ENCODE measurements around the gene GSG1. TPM values are rescaled to one million over a fixed set of nuclear protein-coding genes. Genes with fewer than 3 reads are reported as not detected.

GSG1 gene
- total and polyA plus RNA-seq, 2 experiments from 2014 or later: 0.86 to 2.0 TPM

GRCh38 chr12:13149411-13149810 is 45.9 kb upstream of the GSG1 start:
- Histone ChIP-seq H3K4me2 (ENCODE audit: unreplicated experiment) (no peak overlapping the region), H2AFZ (no peak overlapping the region), H4K20me1 (ENCODE audit: insufficient read depth) (no peaks in the 10 kb centered on the region), H3K36me3 (ENCODE audit: low read depth) (no peaks in the 10 kb centered on the region), H3K9me2 (ENCODE audit: insufficient read depth) (no peaks in the 10 kb centered on the region), H3K9ac (no peak overlapping the region), H3K27ac (no peak overlapping the region), H3K27me3 (replicated peaks; ENCODE audit: insufficient read depth) (no peaks in the 10 kb centered on the region), H3K9me3 (ENCODE audit: low read depth) (no peaks in the 10 kb centered on the region), H3K4me3 (no peak overlapping the region), H3K79me2 (ENCODE audit: insufficient read depth) (no peaks in the 10 kb centered on the region), H3K4me1 (ENCODE audit: insufficient read depth) (peaks cover 29% of the 10 kb centered on the region), H3F3A (ENCODE audit: insufficient read depth) (peaks cover 17% of the 10 kb centered on the region)
- DNase-seq: no peak
- WGBS, 2 experiments (ENCODE audit: low coverage in 1 of 2, low lambda C conversion rate in 2 of 2, missing lambda C conversion rate in 2 of 2): 43 to 44% methylated on average over 4 of the region's 4 CpGs
- in situ Hi-C loops (cut with MboI): no loop called here
- TF ChIP-seq EZH2phosphoT487 (IDR thresholded peaks at IDR 0.05; ENCODE audit: insufficient read depth, low read depth) (no peak), EZH2 (IDR thresholded peaks at IDR 0.05; ENCODE audit: insufficient read depth, poor library complexity, severe bottlenecking) (no peak)

DNA sequence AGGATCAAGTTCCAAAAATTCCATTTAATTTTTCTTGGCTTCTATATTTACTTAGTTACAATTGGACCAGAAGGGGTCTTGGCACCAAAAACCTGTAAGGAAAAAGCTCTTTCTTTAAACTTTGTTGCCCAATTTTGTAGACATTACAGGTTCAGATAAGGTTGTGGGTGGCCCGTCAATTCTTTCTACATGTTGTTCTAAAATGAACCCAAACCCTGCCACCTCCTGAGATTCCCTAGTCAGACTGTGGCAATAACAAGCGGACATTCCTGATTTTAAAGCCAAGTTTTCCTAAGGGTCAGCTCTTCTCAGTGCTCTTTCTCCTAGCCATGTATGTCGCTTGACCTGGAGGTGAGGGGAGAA is 45.0 kb upstream of the GSG1 start:
- H3K4me3 ChIP-seq: no peak overlapping the region
- H3K36me3 ChIP-seq (ENCODE audit: low read depth): no peaks in the 10 kb centered on the region
- no peaks in the 10 kb centered on the region for H3K79me2 ChIP-seq (ENCODE audit: insufficient read depth)
- H2AFZ ChIP-seq: peak overlapping the region; percentile 64; the same call in 1 of the 2 replicates
- no peaks in the 10 kb centered on the region for H3K9me2 ChIP-seq (ENCODE audit: insufficient read depth)
- H3K9ac ChIP-seq: no peak overlapping the region
- H3K27me3 ChIP-seq (replicated peaks; ENCODE audit: insufficient read depth): no peaks in the 10 kb centered on the region
- H3K4me2 ChIP-seq (ENCODE audit: unreplicated experiment): no peak overlapping the region
- H3F3A ChIP-seq (ENCODE audit: insufficient read depth): peaks cover 8% of the 10 kb centered on the region
- H3K4me1 ChIP-seq (ENCODE audit: insufficient read depth): peaks cover 20% of the 10 kb centered on the region
- DNase-seq: no peak
- H3K27ac ChIP-seq: no peak overlapping the region
- 42 to 63% methylated on average over 3 of the region's 3 CpGs for WGBS, 2 experiments (ENCODE audit: low coverage in 1 of 2, low lambda C conversion rate in 2 of 2, missing lambda C conversion rate in 2 of 2)
- in situ Hi-C loops (cut with MboI): no loop called here
- no peaks in the 10 kb centered on the region for H3K9me3 ChIP-seq (ENCODE audit: low read depth)
- TF ChIP-seq EZH2phosphoT487 (IDR thresholded peaks at IDR 0.05; ENCODE audit: insufficient read depth, low read depth) (no peak), EZH2 (IDR thresholded peaks at IDR 0.05; ENCODE audit: insufficient read depth, poor library complexity, severe bottlenecking) (no peak)
- no peaks in the 10 kb centered on the region for H4K20me1 ChIP-seq (ENCODE audit: insufficient read depth)

DNA sequence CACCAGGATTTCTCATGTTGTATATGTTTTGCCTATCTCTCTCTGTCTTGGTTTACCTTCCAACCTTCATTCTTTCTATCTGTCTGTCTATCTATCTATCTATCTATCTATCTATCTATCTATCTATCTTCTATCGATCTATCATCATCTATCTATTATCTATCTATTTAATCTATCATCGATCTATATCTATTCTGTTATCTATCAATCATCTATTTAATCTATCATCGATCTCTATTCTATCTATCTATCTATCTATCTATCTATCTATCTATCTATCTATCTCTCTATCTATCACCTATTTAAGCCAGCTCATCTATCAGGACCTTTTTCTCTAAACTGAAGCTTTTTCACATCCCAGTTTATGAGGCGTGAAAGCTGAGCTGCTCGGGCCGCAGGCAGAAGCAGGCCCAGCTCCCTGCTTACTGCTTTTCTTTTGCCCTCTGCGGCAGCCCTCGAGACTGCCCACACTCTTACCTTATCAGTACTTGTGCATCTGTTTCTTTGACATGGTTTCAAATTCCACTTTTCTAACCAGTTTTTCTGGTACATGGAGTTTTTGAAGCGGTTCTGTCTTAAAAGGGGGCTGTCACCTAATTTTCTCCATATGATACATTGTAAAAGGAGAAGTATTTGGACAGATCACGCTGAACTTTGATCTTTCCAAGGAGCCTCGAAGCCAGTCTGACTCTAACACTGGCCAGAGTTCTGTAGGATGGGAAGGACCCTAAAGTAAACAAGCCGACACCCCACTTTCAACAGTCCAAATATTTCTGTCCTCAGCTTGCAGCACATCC is 44.4 kb upstream of the GSG1 start:
- in situ Hi-C loops (cut with MboI): no loop called here
- no peak overlapping the region for H3K4me2 ChIP-seq (ENCODE audit: unreplicated experiment)
- H3K9me2 ChIP-seq (ENCODE audit: insufficient read depth): no peaks in the 10 kb centered on the region
- no peak overlapping the region for H3K27ac ChIP-seq
- 47 to 52% methylated on average over 12 of the region's 12 CpGs for WGBS, 2 experiments (ENCODE audit: low coverage in 1 of 2, low lambda C conversion rate in 2 of 2, missing lambda C conversion rate in 2 of 2)
- H3K4me3 ChIP-seq: no peak overlapping the region
- no peak for TF ChIP-seq EZH2phosphoT487 (IDR thresholded peaks at IDR 0.05; ENCODE audit: insufficient read depth, low read depth)
- no peak for TF ChIP-seq EZH2 (IDR thresholded peaks at IDR 0.05; ENCODE audit: insufficient read depth, poor library complexity, severe bottlenecking)
- H3K79me2 ChIP-seq (ENCODE audit: insufficient read depth): no peaks in the 10 kb centered on the region
- H3K9ac ChIP-seq: 0 out of 2 replicates have a peak overlapping the region, but pooled peaks have one; percentile 5
- no peaks in the 10 kb centered on the region for H3K36me3 ChIP-seq (ENCODE audit: low read depth)
- H3F3A ChIP-seq (ENCODE audit: insufficient read depth): peaks cover 5% of the 10 kb centered on the region; the same call in 1 of the 2 replicates
- H3K4me1 ChIP-seq (ENCODE audit: insufficient read depth): peaks cover 18% of the 10 kb centered on the region
- H3K27me3 ChIP-seq (replicated peaks; ENCODE audit: insufficient read depth): no peaks in the 10 kb centered on the region
- H2AFZ ChIP-seq: peak overlapping the region; percentile 64
- no peaks in the 10 kb centered on the region for H3K9me3 ChIP-seq (ENCODE audit: low read depth)
- no peaks in the 10 kb centered on the region for H4K20me1 ChIP-seq (ENCODE audit: insufficient read depth)
- no peak for DNase-seq

GRCh38 chr12:13146336-13146938 is 43.0 kb upstream of the GSG1 start:
- TF ChIP-seq EZH2phosphoT487 (IDR thresholded peaks at IDR 0.05; ENCODE audit: insufficient read depth, low read depth): no peak
- TF ChIP-seq EZH2 (IDR thresholded peaks at IDR 0.05; ENCODE audit: insufficient read depth, poor library complexity, severe bottlenecking): no peak
- Histone ChIP-seq H3K9me3 (ENCODE audit: low read depth) (no peaks in the 10 kb centered on the region), H3K4me1 (ENCODE audit: insufficient read depth) (peaks cover 12% of the 10 kb centered on the region), H3K4me2 (ENCODE audit: unreplicated experiment) (no peak overlapping the region), H3K36me3 (ENCODE audit: low read depth) (no peaks in the 10 kb centered on the region), H2AFZ (no peak overlapping the region), H3K9me2 (ENCODE audit: insufficient read depth) (no peaks in the 10 kb centered on the region), H3K4me3 (no peak overlapping the region), H4K20me1 (ENCODE audit: insufficient read depth) (no peaks in the 10 kb centered on the region), H3K9ac (no peak overlapping the region), H3K27me3 (replicated peaks; ENCODE audit: insufficient read depth) (no peaks in the 10 kb centered on the region), H3K79me2 (ENCODE audit: insufficient read depth) (no peaks in the 10 kb centered on the region), H3F3A (ENCODE audit: insufficient read depth) (no peaks in the 10 kb centered on the region), H3K27ac (no peak overlapping the region)
- 48 to 52% methylated on average over 3 of the region's 3 CpGs for WGBS, 2 experiments (ENCODE audit: low coverage in 1 of 2, low lambda C conversion rate in 2 of 2, missing lambda C conversion rate in 2 of 2)
- in situ Hi-C loops (cut with MboI): no loop called here
- no peak for DNase-seq

Data from GM23248 (cell line).